Measurements from ENCODE around the gene OR2J2.

The OR2J2 gene

DNA sequence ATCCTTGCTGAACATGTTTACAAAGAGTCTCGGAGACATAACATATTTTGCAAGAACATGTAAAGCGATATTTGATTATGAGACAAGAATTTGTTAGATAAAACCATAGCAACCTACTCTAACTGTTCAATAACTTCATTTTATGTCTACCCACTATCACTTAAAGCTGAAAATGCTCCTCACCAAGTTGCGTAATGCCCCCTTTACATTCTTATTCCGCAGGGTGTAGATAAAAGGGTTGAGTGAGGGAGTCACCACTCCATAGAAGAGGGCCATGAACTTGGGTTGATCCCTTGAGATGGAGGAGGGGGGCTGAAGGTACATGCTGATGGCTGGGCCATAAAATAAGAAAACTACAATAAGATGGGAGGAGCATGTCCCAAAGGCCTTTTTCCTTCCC, 33.0 kb upstream of the OR2J2 start:
- H3F3A ChIP-seq (ENCODE audit: insufficient read depth), result no peaks in the 10 kb centered on the region
- no peak overlapping the region for H3K27ac ChIP-seq (ENCODE audit: low read depth, low read length)
- TF ChIP-seq, protein P1, sequence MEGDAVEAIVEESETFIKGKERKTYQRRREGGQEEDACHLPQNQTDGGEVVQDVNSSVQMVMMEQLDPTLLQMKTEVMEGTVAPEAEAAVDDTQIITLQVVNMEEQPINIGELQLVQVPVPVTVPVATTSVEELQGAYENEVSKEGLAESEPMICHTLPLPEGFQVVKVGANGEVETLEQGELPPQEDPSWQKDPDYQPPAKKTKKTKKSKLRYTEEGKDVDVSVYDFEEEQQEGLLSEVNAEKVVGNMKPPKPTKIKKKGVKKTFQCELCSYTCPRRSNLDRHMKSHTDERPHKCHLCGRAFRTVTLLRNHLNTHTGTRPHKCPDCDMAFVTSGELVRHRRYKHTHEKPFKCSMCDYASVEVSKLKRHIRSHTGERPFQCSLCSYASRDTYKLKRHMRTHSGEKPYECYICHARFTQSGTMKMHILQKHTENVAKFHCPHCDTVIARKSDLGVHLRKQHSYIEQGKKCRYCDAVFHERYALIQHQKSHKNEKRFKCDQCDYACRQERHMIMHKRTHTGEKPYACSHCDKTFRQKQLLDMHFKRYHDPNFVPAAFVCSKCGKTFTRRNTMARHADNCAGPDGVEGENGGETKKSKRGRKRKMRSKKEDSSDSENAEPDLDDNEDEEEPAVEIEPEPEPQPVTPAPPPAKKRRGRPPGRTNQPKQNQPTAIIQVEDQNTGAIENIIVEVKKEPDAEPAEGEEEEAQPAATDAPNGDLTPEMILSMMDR (IDR thresholded peaks at IDR 0.05; ENCODE audit: insufficient read depth, low read length, poor library complexity, severe bottlenecking), result no peak
- no peak for TF ChIP-seq EZH2phosphoT487 (conservative IDR thresholded peaks at IDR 0.05; ENCODE audit: low read length)
- no peaks in the 10 kb centered on the region; the same call in 1 of the 2 replicates for H4K20me1 ChIP-seq (ENCODE audit: low read depth, low read length)
- H3K36me3 ChIP-seq (ENCODE audit: low read length), result no peaks in the 10 kb centered on the region
- peaks cover 5% of the 10 kb centered on the region; the same call in 1 of the 2 replicates for H3K9me3 ChIP-seq (ENCODE audit: insufficient read depth, low read length)
- H3K79me2 ChIP-seq (ENCODE audit: insufficient read depth, low read length), result no peaks in the 10 kb centered on the region
- H3K27me3 ChIP-seq (ENCODE audit: low read length), result no peaks in the 10 kb centered on the region
- no peak overlapping the region for H3K9ac ChIP-seq (ENCODE audit: low read length)
- H3K4me3 ChIP-seq (ENCODE audit: insufficient read depth, low read length, poor library complexity, severe bottlenecking), result no peak overlapping the region
- no peak overlapping the region for H2AFZ ChIP-seq (ENCODE audit: low read depth, low read length, severe bottlenecking)
- H3K9me2 ChIP-seq (replicated peaks; ENCODE audit: insufficient read depth, low read length), result no peaks in the 10 kb centered on the region
- H3K4me2 ChIP-seq (ENCODE audit: low read depth, low read length, poor library complexity, severe bottlenecking), result no peak overlapping the region

DNA sequence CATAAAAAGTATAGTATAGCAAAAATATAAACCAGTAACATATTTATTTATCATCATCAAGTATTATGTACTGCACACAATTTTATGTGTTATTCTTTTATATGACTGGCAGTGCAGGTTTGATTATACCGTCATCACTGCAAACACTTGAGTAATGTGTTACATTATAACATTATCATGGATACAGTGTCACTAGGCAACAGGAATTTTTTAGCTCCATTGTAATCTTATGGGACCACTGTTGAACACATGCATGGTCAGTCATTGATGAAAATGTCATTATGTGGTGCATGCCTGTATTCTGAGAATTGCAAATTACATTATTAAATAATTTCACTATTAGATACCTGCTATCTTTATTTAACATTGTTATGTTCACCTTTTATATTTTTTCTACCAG, 29.1 kb upstream of the OR2J2 start:
- no peaks in the 10 kb centered on the region for H3K27me3 ChIP-seq (ENCODE audit: low read length)
- no peaks in the 10 kb centered on the region for H3F3A ChIP-seq (ENCODE audit: insufficient read depth)
- H3K9ac ChIP-seq (ENCODE audit: low read length), result no peak overlapping the region
- H4K20me1 ChIP-seq (ENCODE audit: low read depth, low read length), result no peaks in the 10 kb centered on the region
- H3K4me2 ChIP-seq (ENCODE audit: low read depth, low read length, poor library complexity, severe bottlenecking), result no peak overlapping the region
- no peaks in the 10 kb centered on the region for H3K79me2 ChIP-seq (ENCODE audit: insufficient read depth, low read length)
- H3K4me3 ChIP-seq (ENCODE audit: insufficient read depth, low read length, poor library complexity, severe bottlenecking), result no peak overlapping the region
- no peaks in the 10 kb centered on the region for H3K36me3 ChIP-seq (ENCODE audit: low read length)
- H2AFZ ChIP-seq (ENCODE audit: low read depth, low read length, severe bottlenecking), result no peak overlapping the region
- TF ChIP-seq EZH2phosphoT487 (conservative IDR thresholded peaks at IDR 0.05; ENCODE audit: low read length), result no peak
- TF ChIP-seq, protein P1 (IDR thresholded peaks at IDR 0.05; ENCODE audit: insufficient read depth, low read length, poor library complexity, severe bottlenecking), result no peak
- H3K9me2 ChIP-seq (replicated peaks; ENCODE audit: insufficient read depth, low read length), result no peaks in the 10 kb centered on the region
- H3K9me3 ChIP-seq (ENCODE audit: insufficient read depth, low read length), result peaks cover 14% of the 10 kb centered on the region; the same call in 1 of the 2 replicates
- no peak overlapping the region for H3K27ac ChIP-seq (ENCODE audit: low read depth, low read length)

DNA sequence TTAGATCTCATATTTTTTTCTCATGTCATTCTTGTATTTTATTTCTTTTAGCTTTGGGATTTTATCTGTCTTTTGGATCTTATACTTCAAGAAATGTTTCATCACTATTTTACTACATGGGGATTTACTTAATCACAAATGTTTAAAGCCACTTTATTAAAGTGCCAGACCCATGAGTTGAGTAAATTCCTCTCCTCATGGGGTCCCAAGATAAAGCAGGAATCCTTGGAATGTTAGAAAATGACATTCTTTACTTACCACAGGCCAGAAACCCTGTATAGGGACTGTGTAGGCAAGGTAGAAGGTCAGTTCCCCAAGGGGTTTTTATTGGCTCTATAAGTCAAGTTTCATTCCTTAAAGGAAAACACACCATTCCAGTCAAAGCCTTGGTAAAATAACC, 28.4 kb upstream of the OR2J2 start:
- no peak overlapping the region for H2AFZ ChIP-seq (ENCODE audit: low read depth, low read length, severe bottlenecking)
- TF ChIP-seq, protein P1 (IDR thresholded peaks at IDR 0.05; ENCODE audit: insufficient read depth, low read length, poor library complexity, severe bottlenecking), result no peak
- no peak for TF ChIP-seq EZH2phosphoT487 (conservative IDR thresholded peaks at IDR 0.05; ENCODE audit: low read length)
- no peak overlapping the region for H3K4me2 ChIP-seq (ENCODE audit: low read depth, low read length, poor library complexity, severe bottlenecking)
- H3F3A ChIP-seq (ENCODE audit: insufficient read depth), result no peaks in the 10 kb centered on the region
- H3K9ac ChIP-seq (ENCODE audit: low read length), result no peak overlapping the region
- H4K20me1 ChIP-seq (ENCODE audit: low read depth, low read length), result no peaks in the 10 kb centered on the region
- H3K27ac ChIP-seq (ENCODE audit: low read depth, low read length), result no peak overlapping the region
- no peaks in the 10 kb centered on the region for H3K36me3 ChIP-seq (ENCODE audit: low read length)
- peaks cover 14% of the 10 kb centered on the region; the same call in 1 of the 2 replicates for H3K9me3 ChIP-seq (ENCODE audit: insufficient read depth, low read length)
- no peaks in the 10 kb centered on the region for H3K79me2 ChIP-seq (ENCODE audit: insufficient read depth, low read length)
- no peaks in the 10 kb centered on the region for H3K27me3 ChIP-seq (ENCODE audit: low read length)
- no peak overlapping the region for H3K4me3 ChIP-seq (ENCODE audit: insufficient read depth, low read length, poor library complexity, severe bottlenecking)
- H3K9me2 ChIP-seq (replicated peaks; ENCODE audit: insufficient read depth, low read length), result no peaks in the 10 kb centered on the region
